ENCODE results near the gene ZNF439.

- TF ChIP-seq CTCF (IDR thresholded peaks at IDR 0.05 in 4 of 5, conservative IDR thresholded peaks at IDR 0.05 in 1 of 5) (no peak), POLR2A (IDR thresholded peaks at IDR 0.05) (no peak)
Observed at GRCh38 chr19:11821474-11822109, 26.9 kb upstream of the ZNF439 start.
